Measurements from ENCODE around the gene PELI1. TPM values are rescaled to one million over a fixed set of nuclear protein-coding genes. Genes with fewer than 3 reads are reported as not detected.

The PELI1 gene
- total RNA-seq, 6 experiments from 2014 or later = 1.9 to 4.9 (median 2.8) TPM

DNA sequence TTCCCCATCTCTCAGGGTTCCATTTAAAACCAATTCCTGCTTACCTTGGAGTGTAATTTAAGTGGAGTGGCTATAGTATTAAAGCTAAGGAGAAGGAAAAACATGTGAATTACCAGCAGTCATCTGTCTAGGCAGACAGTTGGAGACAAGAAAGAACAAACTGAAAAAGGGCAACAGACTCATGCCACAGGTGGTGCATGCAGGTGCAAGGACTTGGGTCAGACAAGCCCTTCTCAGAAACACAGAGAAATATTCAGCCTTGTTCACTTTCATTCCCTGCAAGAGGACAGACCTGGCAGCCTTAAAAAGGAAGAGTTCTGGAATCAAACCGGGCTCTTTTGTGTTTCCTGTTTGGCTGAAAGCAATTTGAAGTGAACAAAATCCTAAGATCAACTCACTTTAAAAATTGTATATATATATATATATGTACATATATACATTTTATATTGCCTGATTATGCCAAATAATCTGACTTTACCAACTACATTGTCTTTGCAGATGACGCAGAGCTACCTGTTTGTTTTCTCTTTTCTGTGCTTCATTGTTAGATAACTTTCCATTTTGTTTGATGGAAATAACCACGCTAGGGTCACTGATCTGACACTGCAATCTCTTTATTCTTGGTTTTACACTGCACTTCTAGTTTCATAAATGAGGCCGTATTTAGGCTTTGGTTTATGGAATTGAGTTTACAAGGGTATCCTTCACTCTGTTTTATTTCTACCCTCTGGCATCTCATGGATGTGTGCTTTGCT is 89.9 kb downstream of the PELI1 start:
- H3K27me3 Mint-ChIP-seq (ENCODE audit: insufficient read depth) = peaks cover 8% of the 10 kb centered on the region
- H3K9me3 Mint-ChIP-seq = no peaks in the 10 kb centered on the region
- TF ChIP-seq, protein P1, sequence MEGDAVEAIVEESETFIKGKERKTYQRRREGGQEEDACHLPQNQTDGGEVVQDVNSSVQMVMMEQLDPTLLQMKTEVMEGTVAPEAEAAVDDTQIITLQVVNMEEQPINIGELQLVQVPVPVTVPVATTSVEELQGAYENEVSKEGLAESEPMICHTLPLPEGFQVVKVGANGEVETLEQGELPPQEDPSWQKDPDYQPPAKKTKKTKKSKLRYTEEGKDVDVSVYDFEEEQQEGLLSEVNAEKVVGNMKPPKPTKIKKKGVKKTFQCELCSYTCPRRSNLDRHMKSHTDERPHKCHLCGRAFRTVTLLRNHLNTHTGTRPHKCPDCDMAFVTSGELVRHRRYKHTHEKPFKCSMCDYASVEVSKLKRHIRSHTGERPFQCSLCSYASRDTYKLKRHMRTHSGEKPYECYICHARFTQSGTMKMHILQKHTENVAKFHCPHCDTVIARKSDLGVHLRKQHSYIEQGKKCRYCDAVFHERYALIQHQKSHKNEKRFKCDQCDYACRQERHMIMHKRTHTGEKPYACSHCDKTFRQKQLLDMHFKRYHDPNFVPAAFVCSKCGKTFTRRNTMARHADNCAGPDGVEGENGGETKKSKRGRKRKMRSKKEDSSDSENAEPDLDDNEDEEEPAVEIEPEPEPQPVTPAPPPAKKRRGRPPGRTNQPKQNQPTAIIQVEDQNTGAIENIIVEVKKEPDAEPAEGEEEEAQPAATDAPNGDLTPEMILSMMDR (IDR thresholded peaks at IDR 0.05) = no peak
- no peak overlapping the region for H3K4me3 Mint-ChIP-seq
- H3K36me3 Mint-ChIP-seq (ENCODE audit: low read depth) = no peaks in the 10 kb centered on the region
- H3K27ac Mint-ChIP-seq = no peak overlapping the region
- peaks cover 6% of the 10 kb centered on the region for H3K4me1 Mint-ChIP-seq (ENCODE audit: low read depth)
- DNase-seq = no peak

DNA sequence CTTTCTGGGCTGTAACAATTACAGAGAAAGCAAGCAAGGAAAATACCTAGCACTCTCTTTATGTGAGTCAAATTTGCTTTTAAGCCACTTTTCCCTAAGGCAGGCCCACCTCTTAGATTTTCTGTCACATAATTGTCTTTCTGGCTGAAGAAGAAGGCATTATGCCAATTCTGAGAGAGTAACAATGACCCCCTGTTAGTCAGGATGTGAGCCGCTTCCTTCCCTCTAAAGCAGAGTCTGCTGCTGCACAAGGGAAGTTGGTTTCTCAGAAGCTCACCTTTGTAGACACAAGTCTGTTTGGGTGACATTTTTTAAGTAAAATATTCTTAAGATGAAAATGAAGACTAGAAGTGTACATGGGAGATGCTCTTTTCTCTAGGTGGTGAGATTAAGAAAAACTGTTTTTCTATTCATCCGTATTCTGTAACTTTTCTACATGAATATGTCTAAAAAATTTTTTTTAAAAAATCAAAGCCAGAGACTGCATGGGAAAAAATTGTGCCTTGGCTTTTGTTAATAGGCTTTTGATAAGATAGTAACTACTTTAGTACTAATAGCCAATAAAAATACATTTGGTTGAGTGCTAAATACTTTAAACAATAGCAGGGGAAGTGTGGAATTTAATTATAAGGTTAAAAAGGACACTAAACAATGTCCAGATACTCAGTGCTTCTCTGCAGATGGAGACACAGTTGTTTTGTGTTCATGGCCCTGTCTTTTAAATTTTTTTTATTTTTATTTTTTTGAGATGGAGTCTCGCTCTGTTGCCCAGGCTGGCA is 91.6 kb downstream of the PELI1 start:
- H3K4me3 Mint-ChIP-seq = no peak overlapping the region
- no peaks in the 10 kb centered on the region for H3K36me3 Mint-ChIP-seq (ENCODE audit: low read depth)
- no peak for DNase-seq
- peaks cover 6% of the 10 kb centered on the region for H3K4me1 Mint-ChIP-seq (ENCODE audit: low read depth)
- TF ChIP-seq, protein P1 (IDR thresholded peaks at IDR 0.05) = no peak
- H3K27me3 Mint-ChIP-seq (ENCODE audit: insufficient read depth) = peaks cover 8% of the 10 kb centered on the region
- H3K27ac Mint-ChIP-seq = no peak overlapping the region
- H3K9me3 Mint-ChIP-seq = no peaks in the 10 kb centered on the region

DNA sequence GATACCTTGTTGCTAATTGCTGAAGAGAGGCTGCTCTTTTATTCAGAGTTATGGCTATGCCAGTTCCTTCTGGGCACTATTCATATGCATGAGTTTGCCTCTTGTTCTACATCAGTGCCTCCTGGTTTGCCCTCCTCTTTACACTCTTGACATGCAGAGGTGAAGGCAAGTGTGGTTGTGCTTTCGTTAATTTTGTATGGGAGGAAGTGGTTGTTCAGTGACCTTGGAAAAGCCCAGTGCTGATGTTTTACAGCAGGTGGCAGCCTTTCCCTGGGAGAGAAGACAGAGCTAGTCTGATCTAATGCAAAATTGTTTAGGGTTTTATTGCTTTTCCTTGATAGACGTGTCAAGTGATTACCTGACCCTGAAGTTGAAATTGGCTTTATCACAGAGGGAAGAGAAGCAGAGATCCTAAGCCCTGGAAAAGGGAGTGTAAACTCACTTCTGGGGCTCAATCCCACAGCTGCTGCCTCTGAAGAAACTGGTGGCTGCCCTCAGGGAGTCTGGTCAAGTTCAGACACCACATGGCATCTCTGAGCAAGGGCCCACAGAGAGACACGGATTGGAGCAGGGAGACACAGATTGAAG is 94.5 kb downstream of the PELI1 start:
- no peak overlapping the region for H3K4me3 Mint-ChIP-seq
- no peaks in the 10 kb centered on the region for H3K9me3 Mint-ChIP-seq
- no peak overlapping the region; the same call in 1 of the 2 replicates for H3K27ac Mint-ChIP-seq
- TF ChIP-seq, protein P1 (IDR thresholded peaks at IDR 0.05) = peak; percentile 86
- H3K36me3 Mint-ChIP-seq (ENCODE audit: low read depth) = no peaks in the 10 kb centered on the region
- peak; percentile 58 for DNase-seq
- peaks cover 8% of the 10 kb centered on the region for H3K27me3 Mint-ChIP-seq (ENCODE audit: insufficient read depth)
- H3K4me1 Mint-ChIP-seq (ENCODE audit: low read depth) = peaks cover 6% of the 10 kb centered on the region

DNA sequence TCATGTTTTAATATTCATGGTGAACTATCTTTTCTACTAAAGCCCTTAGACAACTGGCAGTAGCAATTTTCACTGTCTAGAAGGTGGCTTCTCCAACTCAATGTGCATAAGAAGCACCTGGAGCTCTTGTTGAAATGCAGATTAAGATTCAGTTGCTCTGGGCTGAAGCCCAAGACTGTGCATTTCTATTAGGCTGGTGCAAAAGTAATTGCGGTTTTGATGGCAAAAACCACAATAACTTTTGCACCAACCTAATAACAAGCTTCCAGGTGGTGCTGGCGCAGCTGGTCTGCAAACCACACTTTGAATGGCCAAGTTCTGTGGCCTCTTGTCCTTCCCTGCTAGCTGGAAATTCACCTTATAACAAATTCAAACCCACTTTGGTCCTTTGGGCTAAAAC is 98.3 kb downstream of the PELI1 start:
- Mint-ChIP-seq H3K4me1 (ENCODE audit: low read depth) (peaks cover 6% of the 10 kb centered on the region), H3K27me3 (ENCODE audit: insufficient read depth) (peaks cover 7% of the 10 kb centered on the region), H3K4me3 (no peak overlapping the region), H3K9me3 (no peaks in the 10 kb centered on the region), H3K27ac (no peak overlapping the region), H3K36me3 (ENCODE audit: low read depth) (no peaks in the 10 kb centered on the region)
- no peak for DNase-seq
- TF ChIP-seq, protein P1 (IDR thresholded peaks at IDR 0.05) = no peak

Other genes with a start within 250 kb of the PELI1 start
- gene VPS54, start 125.0 kb downstream of the PELI1 start, total RNA-seq (2021; fragmentation: NEBNext Ultra II Directional; extraction: Animal tissue kit (Norgen Biotek cat#: 25700)) = 10 to 100 TPM; 12.9 to 17.7 (median 15.0) TPM

All from HFFc6 (cell line).